Activated CD4-positive, alpha-beta T cell treated with anti-CD3 and anti-CD28 coated beads for 24 hours (primary cell): Measurements from ENCODE around the gene ZNF831.

Experiments
- DNase-seq, 2 donors: peaks; one replicate each; pipeline ENCODE4 v3.0.0-alpha.2; 2020; ENCODE audit warnings: low read depth in 2 of 2

ZNF831 gene

DNA sequence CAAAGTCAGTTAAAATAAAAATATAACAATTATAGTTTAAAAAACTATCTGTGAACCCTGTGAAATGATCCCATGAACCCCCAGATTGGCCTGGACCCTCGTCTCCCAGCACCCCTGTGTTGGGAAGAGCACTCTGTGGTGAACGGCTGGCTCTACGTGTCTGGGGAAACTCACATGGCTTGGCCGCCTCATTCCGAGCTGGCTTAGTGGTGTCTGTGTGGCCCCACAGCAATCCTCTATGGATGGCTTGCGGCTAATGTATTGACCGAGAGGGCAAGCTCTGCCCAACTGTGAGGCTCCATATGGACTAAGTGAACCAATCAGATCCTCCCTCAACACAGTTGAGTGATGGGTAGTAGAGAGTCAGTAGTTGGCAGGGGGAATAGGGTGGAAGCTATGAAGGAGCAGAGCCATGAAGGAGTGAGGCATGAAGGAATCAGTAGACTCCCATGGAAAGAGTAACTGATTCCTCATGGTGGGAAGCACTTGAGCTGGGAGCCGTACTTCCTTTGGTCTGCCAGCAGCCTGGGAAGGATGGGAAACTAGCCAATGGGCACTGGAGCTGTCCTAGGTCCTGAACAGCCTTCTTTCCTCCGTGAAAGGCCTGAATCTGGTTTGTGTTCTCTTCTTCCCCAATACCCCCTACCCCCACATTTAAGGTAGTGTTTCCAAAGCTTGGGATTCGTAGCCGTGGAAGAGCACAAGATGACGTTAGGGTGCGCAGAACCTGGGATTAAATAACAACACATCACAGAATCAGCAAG is 21.6 kb upstream of the ZNF831 start:
- no peak for DNase-seq

DNA sequence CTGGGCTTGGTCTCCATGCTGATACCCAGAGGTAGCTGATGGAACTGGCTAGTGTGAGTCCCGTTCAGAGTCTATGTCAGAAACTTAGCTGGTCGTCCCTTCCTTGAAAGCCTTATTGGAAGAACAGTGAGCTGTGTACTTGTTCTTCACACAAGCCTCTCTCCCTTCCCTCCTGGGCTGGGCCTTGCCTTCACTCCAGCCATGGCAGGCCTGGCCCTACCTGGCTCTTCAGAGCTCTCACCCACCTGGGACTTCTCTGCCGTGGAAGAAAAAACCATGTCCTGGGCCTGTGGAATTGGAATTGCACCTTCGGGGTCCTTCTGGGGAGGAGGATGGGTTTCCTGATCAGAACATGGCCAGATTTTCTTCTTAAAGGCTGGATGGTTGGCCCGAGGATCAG is 20.3 kb upstream of the ZNF831 start:
- DNase-seq, result no peak

DNA sequence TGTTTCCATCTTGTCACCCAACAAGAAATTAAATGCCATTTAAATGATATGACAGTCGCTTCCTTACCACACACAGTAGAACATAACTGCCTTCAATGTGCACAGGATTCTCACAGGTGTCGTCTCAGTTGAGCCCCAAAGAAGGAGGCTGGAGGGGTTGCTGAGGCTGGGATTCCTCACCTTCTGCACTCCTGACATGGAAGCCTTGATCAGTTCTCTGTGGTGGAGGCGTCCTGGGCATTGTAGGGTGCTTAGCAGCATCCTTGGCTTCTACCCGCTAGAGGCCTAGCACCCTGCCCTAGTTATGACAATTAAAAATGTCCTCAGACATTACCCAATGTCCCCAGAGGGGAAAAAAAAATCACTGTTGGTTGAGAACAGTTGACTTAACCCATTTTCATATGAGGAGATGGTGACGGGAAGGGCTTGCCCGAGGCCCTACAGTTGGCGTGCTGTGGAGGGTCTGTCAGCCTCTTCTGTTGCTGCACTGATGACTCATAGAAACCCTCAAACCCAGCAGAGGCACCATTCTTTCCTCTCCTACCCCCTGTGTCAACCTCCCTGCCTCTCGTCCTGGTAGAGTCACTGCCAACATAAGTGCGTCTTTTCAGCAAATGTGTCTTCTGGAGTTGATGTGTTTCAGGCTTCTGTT is 19.3 kb upstream of the ZNF831 start:
- no peak for DNase-seq

DNA sequence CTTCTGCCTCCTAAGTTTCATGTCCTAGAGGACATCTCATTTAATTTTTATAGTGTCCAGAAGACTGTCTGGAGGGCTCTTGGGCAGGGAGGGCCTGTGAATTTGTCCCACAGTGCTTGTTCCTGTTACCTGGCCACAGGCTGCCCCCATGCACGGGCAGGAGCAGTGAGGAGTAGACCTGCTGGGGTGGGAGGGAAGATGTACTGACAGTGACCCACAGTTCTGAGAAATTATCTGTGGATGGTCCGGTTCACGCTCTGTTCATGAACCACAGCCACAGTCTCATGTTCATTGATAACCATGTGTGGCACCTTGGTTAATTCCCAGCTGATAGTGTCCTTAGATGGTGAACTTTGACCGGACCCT is 18.8 kb upstream of the ZNF831 start:
- no peak for DNase-seq

DNA sequence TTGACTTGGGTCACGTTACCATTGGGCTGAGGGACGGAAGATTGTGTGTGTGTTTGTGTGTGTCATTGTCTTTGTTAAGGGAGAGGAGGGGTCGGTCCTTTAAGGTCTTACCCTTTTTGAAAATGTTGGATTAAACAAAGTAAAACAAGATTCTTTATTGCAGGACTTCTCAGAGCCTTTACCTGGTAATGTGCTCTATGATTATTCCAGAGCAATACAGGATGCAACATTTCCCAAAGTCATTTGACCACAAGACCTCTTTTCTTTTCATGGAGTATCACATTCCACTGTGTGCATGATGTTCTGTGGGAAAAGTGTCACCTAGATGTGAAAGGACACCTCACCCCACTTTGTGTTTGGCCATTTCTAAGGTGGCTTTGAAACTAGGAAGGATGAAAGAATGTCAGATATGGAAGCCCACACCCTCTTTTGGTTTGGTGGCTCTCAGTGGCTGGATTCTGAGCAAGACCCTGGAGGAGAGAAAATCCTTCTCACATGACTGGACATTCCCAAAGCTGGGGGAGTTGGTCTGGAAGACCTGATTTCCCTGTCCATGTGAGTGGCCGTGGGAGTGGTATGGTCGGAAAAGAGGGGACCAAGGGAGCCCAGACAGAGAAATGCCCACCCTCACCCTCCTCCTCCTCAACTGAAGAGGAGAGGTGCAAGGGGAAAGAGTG is 18.2 kb upstream of the ZNF831 start:
- DNase-seq, result no peak

DNA sequence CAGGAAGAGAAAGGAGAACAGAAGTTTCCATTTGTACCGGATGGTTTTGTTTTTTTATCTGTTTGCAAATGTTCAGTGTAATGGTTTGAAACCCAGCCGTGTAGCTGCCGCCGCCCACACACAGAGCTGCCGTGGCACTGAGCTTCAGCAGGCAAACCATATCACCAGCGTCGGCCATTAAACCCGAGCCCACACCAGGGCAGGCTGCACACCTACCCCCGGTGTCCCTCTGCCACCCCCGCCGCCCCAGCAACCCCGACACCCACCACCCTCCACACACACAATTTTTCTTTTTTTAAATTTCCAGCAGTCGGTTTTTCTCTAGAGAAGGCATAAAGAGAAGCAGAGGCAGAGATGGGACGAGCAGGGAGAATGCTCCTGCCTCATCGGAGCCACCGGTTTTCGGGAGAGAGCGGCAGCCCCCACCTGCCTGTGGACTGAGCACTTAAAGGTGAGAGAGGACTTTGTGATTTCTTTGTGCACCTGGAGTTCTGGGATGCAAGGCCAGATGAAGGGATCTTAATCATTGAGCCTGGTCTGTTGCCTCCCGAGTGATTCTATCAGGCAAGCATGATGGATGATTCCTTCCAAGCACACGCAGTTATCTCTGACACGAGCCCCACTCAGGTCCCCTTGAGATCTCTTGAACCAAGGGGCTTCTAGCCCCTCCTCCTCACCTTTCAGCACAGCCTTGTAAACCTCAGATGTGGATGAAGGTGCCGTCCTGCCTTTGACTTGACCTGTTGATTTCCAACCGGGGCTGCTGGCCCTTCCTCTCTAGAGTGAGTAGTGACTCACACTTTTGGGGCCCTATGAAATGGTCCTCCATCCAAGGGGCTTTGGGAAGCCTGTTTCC is 17.5 kb upstream of the ZNF831 start:
- peak; percentile 62 to 73 for DNase-seq

DNA sequence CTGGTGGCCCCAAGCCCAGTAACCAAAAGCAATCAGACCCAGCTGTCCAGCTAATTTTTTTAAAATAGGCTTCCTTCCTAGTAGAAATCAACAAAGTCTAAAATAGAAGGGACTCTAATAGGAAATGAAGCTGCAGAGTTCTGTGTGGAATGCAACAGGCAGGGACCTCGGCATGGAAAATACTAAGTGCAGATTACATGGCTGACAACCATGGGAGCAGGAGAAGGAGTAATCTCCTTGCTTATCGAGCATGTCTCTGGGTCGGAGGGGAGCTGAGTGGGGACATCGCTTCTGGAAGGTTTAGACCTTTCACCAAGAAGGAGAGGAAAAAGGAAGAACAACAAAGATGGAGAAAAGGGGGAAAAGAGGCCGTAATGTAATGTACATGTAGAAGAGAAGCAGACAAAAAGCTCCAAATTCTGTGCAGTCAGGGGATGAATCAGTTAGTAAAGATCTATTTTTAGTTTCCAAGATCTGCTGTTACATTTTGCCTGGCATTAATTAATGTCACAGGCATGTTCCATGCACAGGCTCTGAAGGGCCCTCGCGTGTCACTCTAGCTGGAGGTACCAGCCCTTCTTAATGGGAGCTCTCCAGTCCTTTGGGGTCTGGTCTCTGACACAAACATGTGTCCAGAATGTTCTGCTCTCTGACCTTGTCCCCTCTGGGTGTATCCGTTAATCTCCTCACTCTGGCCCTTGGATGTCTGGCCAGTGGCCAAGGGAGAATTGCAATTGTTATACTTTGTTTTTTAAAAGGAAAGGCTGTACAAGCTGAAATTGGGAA is 16.6 kb upstream of the ZNF831 start:
- DNase-seq, result no peak

DNA sequence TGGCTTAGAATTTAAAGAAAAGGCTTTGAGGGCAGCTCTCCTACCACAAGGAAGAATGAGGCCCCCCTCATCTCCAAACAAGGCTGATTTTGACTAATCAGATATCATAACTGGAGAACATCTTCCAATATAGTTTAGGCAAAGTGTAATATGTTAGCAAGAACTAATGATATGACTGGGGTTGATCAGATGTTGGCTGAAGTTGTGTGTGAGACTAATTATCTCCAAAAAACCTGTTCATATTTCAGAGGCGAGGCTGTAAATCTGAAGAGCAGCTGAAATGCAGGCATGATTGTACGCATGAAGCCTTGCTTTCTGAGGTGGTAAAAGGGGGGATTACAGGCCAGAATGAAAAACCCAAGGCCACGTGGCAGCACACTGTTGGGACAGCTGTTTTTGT is 16.0 kb upstream of the ZNF831 start:
- no peak for DNase-seq

DNA sequence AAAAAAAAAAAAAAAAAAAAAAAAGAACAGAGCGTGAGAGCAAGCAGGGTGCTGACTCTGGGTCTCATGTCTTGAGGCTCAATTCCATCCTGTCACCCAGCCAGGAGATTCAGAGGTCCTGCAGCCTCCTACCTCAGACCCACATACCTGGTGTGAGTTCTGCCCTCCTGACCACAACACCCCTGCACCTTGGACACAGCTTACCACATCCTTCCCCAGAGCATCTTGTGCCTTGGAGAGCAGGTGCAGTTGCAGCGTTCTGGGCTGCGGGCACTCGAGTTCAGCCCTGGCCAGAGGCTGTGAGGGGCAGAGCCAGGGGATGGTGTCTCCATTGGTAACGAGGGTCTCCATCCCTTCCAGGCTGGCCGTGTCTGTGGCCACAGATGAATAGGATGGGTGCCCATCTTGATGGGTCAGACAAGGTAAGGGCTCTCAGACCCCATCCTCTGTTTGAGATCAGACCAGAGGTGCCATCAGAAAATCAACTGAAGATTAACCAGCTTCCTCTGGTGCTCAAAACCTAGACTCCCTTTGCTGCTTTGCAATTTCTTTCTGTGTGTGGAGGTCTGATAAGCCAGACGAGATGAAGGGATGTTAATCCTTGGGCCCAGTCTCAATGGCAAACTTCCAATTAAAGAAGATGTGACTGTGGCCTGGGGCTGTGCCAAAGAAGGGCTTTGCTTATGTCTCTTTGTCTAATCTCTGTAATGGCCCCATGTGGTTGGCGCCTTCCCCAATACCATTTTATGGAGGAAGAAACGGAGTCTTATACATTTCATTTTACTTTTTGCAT is 14.7 kb upstream of the ZNF831 start:
- DNase-seq, result no peak

DNA sequence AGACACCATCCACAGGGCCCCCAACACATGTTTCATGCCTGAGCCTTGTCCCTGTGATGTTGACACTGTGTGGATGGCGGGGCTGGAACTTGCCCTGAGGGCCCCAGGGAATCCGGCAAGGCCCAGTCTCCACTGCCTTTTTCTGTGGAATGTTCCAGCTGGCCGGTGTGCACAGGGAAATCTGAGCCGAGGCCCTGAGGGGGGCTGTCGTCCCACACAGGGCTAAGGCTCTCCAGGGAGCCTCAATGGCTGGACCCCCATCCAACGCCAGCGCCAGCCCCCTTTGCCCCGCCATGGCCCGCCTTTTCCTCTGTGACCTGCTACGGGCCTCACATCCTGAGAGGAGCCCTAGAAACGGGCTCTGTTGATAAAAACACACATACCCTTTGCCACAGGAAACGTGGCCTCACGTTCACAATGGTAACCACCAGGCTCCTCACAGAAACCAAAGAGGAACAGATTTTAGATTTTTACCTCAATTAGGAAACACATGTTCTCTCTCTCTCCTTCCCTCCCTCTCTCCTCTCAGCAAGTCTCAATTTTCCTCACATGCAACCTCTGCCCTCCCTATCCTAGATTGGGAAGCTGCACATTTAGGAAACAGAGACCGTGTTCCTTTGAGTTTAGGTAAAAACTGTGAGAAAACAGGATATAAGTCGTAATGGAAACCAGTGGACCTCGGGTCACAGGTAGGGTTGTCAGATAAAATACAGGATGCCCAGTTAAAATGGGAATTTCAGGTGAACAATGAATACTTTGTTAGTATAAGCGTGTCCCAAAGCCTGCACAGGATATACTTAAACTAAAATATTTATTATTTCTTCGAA is 13.7 kb upstream of the ZNF831 start:
- DNase-seq, result no peak

DNA sequence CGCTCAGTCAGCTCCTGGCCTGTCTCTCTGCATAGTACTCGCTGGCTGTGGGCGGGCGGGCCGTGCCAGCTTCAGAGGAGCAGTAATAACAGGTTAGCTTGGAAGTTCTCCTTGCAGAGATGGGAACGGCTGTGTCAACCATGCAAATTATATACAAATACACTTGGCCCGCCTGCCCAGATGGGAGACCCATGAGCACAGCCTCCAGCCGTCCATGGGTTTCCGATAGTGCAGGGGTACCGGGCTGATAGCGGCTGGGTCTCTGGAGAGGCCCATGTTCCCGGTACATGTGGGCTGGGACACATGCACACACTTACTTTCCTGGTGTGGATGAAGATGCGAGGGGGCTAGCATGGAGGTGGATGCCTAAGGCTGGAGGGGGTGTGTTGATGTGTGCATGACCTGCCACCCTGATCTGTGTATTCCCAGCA is 12.8 kb upstream of the ZNF831 start:
- DNase-seq, result no peak

DNA sequence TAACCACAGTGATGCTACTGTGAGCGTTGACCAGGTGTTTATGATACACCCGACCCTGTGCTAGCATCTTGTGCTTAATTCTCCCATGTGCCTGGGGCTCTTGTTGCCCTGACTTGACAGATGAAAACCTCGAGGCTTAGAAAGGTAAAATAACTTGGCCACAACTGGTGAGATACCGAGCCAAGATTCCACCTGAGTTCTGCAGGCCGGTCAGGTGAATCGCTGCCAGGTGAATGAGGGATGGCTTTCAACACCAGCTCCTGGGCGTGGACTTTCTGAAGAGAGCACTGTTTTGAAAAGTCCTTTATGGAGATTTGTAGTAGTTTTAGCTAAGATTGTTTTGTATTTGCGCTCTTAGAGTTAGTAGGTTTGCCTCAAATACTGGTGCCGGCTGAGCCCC is 12.2 kb upstream of the ZNF831 start:
- DNase-seq, result no peak

DNA sequence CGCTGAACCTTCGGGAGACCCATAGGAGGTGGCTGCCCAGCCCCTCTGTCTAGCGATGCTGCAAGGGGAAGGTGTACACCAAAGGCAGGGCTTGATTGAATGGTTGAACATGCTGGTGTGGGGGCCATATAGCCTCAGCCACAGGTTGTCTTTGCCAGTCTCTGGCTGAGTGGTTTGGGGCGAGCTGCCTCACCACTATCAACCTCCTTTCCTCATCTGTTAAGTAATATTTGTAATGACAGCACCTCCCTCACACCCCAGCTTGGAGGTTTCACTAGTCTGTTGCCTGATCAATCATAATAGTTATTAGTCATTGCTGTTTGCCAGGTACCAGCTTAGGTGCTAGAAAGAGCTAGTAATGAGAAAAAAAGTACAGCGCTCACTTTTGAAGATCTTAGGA is 11.8 kb upstream of the ZNF831 start:
- DNase-seq, result no peak

DNA sequence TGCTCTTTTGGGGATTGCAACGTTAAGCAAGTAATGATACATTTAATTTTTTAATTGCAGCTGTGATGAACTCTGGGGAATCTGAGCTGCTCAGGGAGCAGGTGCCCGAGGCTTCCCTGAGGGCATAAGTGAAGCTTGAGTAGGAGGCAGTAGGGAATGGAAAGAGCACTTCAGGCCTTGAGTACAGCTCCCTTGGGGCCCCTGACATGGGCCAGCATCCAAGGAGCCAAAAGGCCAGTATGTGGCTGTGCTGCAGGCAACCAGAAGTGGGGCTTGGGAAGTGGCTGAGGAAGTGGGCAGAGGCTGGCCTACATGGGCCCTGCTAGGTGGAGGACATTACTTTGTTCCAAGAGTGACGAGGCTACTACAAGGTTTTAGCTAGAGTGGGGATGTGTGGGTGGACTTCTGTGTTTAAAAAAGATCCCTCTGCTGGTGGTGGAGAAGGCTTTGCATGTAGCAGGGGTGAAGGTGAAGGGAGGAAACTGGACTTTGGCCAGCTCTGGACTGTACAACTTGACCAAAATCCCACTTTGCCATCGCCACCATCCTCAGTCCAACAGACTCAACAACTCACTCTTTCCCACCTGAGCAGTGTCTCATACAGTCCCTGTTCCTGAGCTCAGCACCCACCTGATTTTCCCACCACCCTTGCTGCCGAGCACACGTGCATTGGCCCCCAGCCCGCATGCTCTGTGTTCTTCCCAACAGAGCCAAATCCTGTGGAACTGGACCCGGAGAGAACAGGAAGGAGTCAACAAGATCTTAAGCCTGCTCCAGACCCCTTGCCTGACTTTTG is 10.9 kb upstream of the ZNF831 start:
- DNase-seq, result no peak

DNA sequence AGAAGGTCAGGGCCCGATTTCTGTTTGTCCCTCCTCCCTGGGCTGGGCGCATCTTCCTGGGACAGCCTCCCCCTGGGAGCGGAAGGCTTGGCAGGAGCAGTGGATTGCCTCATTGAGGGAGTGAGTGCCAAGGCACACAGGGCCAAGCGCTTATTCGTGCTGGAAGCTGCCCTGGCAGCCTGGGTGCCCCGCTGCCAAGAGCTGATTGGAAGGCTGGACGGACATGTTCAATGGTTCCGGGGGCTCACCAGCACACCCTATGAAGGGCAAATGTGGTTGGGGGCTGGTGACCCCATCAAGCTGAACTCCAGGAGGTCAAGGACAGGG is 10.3 kb upstream of the ZNF831 start:
- no peak for DNase-seq

DNA sequence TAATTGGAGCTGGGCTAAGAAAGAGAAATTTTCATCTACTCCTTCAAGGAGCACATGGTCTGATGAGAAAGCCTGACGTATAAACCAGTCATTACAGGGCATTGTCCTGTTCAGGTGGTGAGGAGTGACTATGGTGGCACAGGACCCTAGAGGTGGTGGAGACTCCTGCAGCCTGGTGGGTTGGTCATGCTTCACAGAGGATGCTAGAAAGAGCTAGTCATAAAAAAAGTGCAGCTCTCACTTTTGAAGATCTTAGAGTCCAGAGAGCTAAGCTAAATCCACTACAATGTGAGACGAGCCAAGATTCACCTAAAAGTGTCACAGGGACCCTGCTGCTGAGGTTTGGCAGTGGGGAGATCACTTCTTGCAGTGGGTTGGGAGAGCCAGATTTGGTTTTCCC is 9.8 kb upstream of the ZNF831 start:
- no peak for DNase-seq

DNA sequence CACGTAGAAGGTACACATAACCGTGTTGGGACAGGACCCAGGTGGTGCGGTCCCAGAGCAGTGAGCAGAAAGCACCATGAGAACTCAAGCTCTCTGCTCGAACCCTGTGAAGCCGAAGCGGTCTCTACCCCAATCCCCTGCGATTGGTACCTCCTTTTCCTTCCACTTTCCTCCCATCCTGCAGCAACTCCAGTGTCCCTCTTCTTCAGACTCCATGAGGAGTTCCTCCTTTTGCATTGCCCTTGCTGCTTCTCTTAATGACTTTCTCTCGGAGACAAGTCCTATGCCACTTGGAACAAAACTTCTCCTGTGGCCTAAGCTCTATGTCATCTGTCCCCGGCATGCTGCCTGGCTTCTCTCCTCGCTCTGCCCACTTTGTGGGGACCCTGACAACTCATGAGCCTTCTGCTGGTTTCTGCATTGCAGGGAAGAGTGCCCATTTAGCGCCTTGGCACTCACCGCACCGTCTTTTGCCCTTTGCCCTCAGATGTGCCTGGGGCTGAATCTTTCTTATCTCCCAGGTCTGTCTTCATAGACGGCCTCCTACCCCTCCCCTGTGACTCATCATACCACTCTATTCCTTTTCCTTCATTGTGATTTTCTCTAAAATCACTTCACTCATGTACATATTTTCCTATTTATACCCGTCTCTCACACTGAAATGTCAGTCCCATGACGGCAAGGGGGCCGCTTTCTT is 9.2 kb upstream of the ZNF831 start:
- no peak for DNase-seq

DNA sequence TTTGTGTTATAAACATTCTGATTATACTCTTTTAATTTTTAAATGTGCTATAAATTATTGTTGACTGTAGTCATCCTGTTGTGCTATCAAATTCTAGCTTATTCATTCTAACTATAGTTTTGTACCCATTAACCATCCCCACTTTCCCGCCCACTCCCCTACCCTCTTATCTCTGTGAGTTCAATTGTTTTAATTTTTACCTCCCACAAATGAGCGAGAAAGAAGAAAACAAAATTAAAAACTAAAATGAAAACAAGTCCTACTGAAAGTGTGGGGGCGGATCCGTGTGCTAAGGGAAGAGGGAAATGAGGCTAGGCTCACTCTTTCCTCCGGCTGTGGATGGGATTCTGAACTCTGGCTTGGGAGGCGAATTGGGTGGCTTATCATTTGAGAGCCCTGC is 6.6 kb upstream of the ZNF831 start:
- DNase-seq, result no peak
